Spleen (tissue), 11 donors: ENCODE results near the gene OTX2. TPM values are rescaled to one million over a fixed set of nuclear protein-coding genes. Genes with fewer than 3 reads are reported as not detected.

Experiments
- DNase-seq: peaks from one replicate; pipeline ENCODE4 v3.0.0-alpha.2; 2020
- H3K27ac ChIP-seq, 8 donors: fragments of 200-600 bp; sonication (generic) in 7 of 8; 1 replicate in 4 of 8; 2 replicates in 4 of 8; pipeline versions ENCODE4 v1.5.0 to v1.8.0; 2016 to 2021; ENCODE audit warnings: inconsistent platforms in 4 of 8, mild to moderate bottlenecking in 4 of 8, moderate library complexity in 1 of 8
- H3K27me3 ChIP-seq, 7 donors: fragments of 200-600 bp; sonication (generic) in 6 of 7; replicated peaks in 1 of 7; 1 replicate in 4 of 7; 2 replicates in 3 of 7; pipeline versions ENCODE4 v1.5.0 to v1.8.0; 2016 to 2021; ENCODE audit warnings: inconsistent platforms in 3 of 7, mild to moderate bottlenecking in 1 of 7
- H3K36me3 ChIP-seq, 6 donors: fragments of 200-600 bp; sonication (generic) in 5 of 6; 1 replicate in 4 of 6; 2 replicates in 2 of 6; pipeline versions ENCODE4 v1.5.0 to v1.8.0; 2016 to 2021; ENCODE audit warnings: inconsistent platforms in 2 of 6
- H3K4me1 ChIP-seq, 6 donors: fragments of 200-600 bp; sonication (generic) in 5 of 6; 1 replicate in 3 of 6; 2 replicates in 3 of 6; pipeline versions ENCODE4 v1.5.0 to v1.8.0; 2016 to 2021; ENCODE audit warnings: inconsistent platforms in 3 of 6
- H3K4me3 ChIP-seq, 8 donors: fragments of 200-600 bp; sonication (generic) in 7 of 8; 1 replicate in 4 of 8; 2 replicates in 4 of 8; pipeline versions ENCODE4 v1.5.0 to v1.8.0; 2016 to 2021; ENCODE audit warnings: inconsistent platforms in 4 of 8, mild to moderate bottlenecking in 4 of 8, moderate library complexity in 2 of 8
- H3K9me3 ChIP-seq, 8 donors: fragments of 200-600 bp; sonication (generic) in 7 of 8; 1 replicate in 4 of 8; 2 replicates in 4 of 8; pipeline versions ENCODE4 v1.5.0 to v1.8.0; 2016 to 2021; ENCODE audit warnings: inconsistent platforms in 4 of 8
- POLR2A ChIP-seq, 3 donors: fragments of 450-650 bp; IDR thresholded peaks; one replicate each; pipeline ENCODE4 v1.5.1; 2017; ENCODE audit warnings: antibody characterized with exemption in 3 of 3, mild to moderate bottlenecking in 1 of 3
- POLR2AphosphoS5 ChIP-seq, 3 donors: sonication (generic); formaldehyde crosslinking; IDR thresholded peaks; one replicate each; pipeline ENCODE4 v1.5.1; 2017; ENCODE audit warnings: antibody characterized with exemption in 3 of 3
- WGBS, 5 donors: extraction: QIAGEN DNeasy Blood & Tissue Kit in 3 of 5; methylation state at CpG; one replicate each; pipeline versions ENCODE4 v1.1.5 to v1.1.7; 2013 to 2018; 5-methylcytosine and 5-hydroxymethylcytosine counted together
- intact Hi-C: fragments of 100-400 bp; cut with DNase I; formaldehyde crosslinking; loops from one replicate; pipeline ENCODE4 v1.15.0; 2023; ENCODE audit warnings: low total_unique reads
- polyA plus RNA-seq, 3 donors: library from polyadenylated mRNA; stranded (reverse); fragments of 200-250 nt; gene quantifications; one replicate each; pipeline ENCODE4 v1.2.1, GENCODE V29; 2013
- total RNA-seq, 7 donors: library from RNA; depleted of rRNA in 3 of 7; stranded (reverse); fragments of >200 nt in 3 of 7; fragmentation: NEBNext Ultra II Directional in 4 of 7; extraction: Animal tissue kit (Norgen Biotek cat#: 25700) in 4 of 7; gene quantifications; one replicate each; pipeline versions ENCODE4 v1.1.0 to v1.2.1, GENCODE V29; 2016 to 2021
- TF ChIP-seq, protein P1 (sequence below), 11 experiments: fragments of 200-600 bp in 7 of 11; fragments of 450-650 bp in 4 of 11; sonication (generic) in 4 of 11; IDR thresholded peaks in 8 of 11; conservative IDR thresholded peaks in 3 of 11; 1 replicate in 7 of 11; 2 replicates in 4 of 11; pipeline versions ENCODE4 v1.4.0 to v1.8.0; 2016 to 2021; ENCODE audit warnings: antibody characterized with exemption in 11 of 11, inconsistent platforms in 4 of 11, mild to moderate bottlenecking in 1 of 11
- donor health status: healthy with polysubstance abuse.
- donor health status: DM: no; HTN: no; CAD: no; lungs with moderate emphysema.
- donor health status: DM: no; HTN: no; CAD: no.
- donor health status: Bipolar disorder and iron deficiency.
- donor health status: healthy.
- donor health status: DM: no; HTN: no; CAD: no.
- donor health status: DM: yes; HTN: yes; CAD: no.

The OTX2 gene
- total and polyA plus RNA-seq, 10 donors, result not detected

DNA sequence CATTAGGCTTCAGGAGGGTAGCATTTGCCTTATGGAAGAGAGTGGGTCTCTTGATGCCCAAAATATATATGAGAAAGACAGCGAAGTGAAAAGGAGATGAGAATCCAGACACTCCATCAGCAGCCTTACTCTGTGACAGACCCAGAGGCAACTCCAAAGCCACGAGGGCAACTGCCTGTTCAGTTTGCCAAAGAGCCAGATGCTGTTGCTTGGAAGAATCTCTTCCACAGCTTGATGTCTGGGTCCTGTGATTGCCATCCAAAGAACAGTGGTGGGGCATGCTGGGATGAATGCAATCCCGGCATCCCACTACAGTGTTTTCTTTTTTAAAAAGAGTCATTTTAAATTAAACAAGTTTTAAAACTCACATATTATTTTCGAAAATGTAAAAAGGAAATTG, 10.9 kb upstream of the OTX2 start:
- no peaks in the 10 kb centered on the region for H3K36me3 ChIP-seq
- H3K27me3 ChIP-seq, result peaks cover 4 to 67% (median 36%) of the 10 kb centered on the region in 7 donors
- peaks cover 0 to 8% (median 0%) of the 10 kb centered on the region in 6 donors for H3K4me1 ChIP-seq
- H3K9me3 ChIP-seq, result no peaks in the 10 kb centered on the region
- WGBS, 5 donors, result 58 to 67% (median 58%) methylated on average over 4 of the region's 4 CpGs
- H3K27ac ChIP-seq, result no peak overlapping the region
- H3K4me3 ChIP-seq, result no peak overlapping the region
- intact Hi-C loops, result no loop called here
- TF ChIP-seq, protein P1, sequence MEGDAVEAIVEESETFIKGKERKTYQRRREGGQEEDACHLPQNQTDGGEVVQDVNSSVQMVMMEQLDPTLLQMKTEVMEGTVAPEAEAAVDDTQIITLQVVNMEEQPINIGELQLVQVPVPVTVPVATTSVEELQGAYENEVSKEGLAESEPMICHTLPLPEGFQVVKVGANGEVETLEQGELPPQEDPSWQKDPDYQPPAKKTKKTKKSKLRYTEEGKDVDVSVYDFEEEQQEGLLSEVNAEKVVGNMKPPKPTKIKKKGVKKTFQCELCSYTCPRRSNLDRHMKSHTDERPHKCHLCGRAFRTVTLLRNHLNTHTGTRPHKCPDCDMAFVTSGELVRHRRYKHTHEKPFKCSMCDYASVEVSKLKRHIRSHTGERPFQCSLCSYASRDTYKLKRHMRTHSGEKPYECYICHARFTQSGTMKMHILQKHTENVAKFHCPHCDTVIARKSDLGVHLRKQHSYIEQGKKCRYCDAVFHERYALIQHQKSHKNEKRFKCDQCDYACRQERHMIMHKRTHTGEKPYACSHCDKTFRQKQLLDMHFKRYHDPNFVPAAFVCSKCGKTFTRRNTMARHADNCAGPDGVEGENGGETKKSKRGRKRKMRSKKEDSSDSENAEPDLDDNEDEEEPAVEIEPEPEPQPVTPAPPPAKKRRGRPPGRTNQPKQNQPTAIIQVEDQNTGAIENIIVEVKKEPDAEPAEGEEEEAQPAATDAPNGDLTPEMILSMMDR (IDR thresholded peaks at IDR 0.05 in 8 of 11, conservative IDR thresholded peaks at IDR 0.05 in 3 of 11), result no peak
- TF ChIP-seq POLR2AphosphoS5 (IDR thresholded peaks at IDR 0.05) (no peak), POLR2A (IDR thresholded peaks at IDR 0.05) (no peak)
- no peak for DNase-seq

DNA sequence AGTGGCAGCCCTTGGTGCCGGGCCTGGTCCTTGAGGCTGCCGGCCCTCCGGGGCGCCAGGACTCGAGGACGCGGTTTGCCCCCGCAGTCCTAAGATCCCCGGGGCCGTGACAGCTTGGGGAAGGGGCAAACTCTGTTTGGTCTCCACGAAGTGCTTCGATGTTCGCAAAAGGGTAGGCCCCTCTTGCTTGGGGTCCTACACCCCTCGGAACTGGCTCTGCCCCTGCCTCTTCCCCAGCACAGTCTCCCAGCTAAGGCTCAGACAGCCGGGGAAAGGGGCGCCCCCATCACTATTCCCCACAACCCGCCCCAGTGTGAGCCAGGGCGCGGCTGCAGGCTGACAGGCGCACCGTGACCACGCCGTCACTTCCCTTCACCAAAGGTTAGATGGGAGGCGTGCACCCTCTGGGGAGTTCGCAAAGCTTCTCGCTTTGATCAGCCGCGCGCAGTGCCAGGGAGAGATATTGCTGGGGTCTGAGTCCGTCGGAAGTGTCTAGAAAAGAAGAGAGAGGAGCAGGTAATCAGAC, 7.2 kb upstream of the OTX2 start:
- Histone ChIP-seq H3K36me3 (no peaks in the 10 kb centered on the region), H3K4me1 (peaks cover 0 to 8% (median 0%) of the 10 kb centered on the region in 6 donors), H3K4me3 (no peak overlapping the region), H3K27me3 (peaks cover 4 to 94% (median 72%) of the 10 kb centered on the region in 7 donors), H3K27ac (no peak overlapping the region), H3K9me3 (no peaks in the 10 kb centered on the region)
- DNase-seq, result no peak
- intact Hi-C loops, result no loop called here
- WGBS, 5 donors, result 4 to 8% (median 5%) methylated on average over 15 to 31 of the region's 31 CpGs
- TF ChIP-seq, protein P1 (IDR thresholded peaks at IDR 0.05 in 8 of 11, conservative IDR thresholded peaks at IDR 0.05 in 3 of 11), result no peak
- TF ChIP-seq POLR2AphosphoS5 (IDR thresholded peaks at IDR 0.05) (no peak), POLR2A (IDR thresholded peaks at IDR 0.05) (no peak)

DNA sequence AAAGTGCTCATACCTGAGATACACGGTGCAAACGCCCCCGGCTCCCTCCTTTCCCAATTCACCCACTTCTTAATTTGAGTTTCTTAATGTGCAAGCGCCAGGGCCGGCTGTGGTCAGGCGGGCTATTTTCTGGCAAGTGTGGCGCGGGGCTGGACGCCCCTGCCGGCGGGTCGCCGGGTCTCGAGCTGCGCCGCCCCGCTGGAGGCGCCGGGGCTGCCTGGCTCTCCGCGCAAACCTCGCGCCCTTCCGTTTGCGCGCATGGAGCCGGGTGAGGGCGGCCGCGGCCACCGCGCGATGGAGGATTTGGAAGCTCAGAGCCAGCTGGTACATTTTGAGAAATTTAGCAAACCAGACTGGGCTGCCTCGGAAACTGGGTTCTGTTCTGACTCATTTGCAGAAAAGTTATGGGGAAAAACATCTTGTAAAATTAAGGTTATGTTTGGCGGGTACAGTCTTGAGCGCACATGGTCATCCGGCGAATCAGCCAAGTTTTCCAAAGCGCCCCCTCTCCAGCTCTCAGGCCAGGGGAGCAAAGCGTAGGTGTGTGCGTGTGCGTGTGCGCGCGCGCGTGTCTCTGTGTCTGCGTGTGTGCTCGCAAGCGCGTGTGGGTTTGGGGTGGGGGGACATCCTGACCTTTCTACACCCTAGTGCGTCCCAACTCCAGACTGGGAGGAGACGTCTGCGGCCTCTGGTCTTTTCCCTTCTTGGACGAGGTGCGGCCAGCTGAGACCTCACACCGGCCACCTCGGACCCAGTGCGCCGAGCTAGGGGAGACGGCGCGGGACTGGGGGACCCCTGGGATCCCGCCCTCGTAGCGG, 6.5 kb upstream of the OTX2 start:
- intact Hi-C loops, result no loop called here
- TF ChIP-seq POLR2A (IDR thresholded peaks at IDR 0.05) (no peak), POLR2AphosphoS5 (IDR thresholded peaks at IDR 0.05) (no peak)
- TF ChIP-seq, protein P1 (IDR thresholded peaks at IDR 0.05 in 8 of 11, conservative IDR thresholded peaks at IDR 0.05 in 3 of 11), result no peak
- Histone ChIP-seq H3K9me3 (no peaks in the 10 kb centered on the region), H3K27me3 (peaks cover 4 to 94% (median 78%) of the 10 kb centered on the region in 7 donors), H3K4me3 (no peak overlapping the region), H3K27ac (no peak overlapping the region), H3K36me3 (no peaks in the 10 kb centered on the region), H3K4me1 (peaks cover 0 to 8% (median 0%) of the 10 kb centered on the region in 6 donors)
- WGBS, 5 donors, result 4 to 10% (median 5%) methylated on average over 42 to 66 of the region's 66 CpGs
- no peak for DNase-seq

DNA sequence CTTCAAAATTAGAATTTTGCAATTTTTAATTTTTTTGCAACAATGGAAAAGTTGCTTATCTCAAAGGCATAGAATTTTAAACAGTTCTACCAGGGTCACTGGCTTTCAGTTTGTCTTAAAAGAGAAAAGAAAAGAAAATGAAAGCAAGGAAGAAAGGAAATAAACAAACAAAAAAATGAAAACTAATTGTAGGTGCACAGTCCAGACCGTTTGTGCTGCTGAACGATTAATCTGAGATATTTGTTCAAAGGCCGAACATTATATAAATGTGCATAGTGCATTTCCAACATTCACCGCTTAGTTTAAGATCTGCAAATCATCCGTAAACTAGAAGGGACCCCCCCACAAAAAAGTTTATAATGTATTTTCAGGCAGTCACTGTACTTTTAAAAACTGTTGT, 5.5 kb upstream of the OTX2 start:
- intact Hi-C loops, result no loop called here
- no peak for DNase-seq
- WGBS, 5 donors, result 12 to 18% (median 16%) methylated on average over 5 of the region's 5 CpGs
- TF ChIP-seq POLR2AphosphoS5 (IDR thresholded peaks at IDR 0.05) (no peak), POLR2A (IDR thresholded peaks at IDR 0.05) (no peak)
- TF ChIP-seq, protein P1 (IDR thresholded peaks at IDR 0.05 in 8 of 11, conservative IDR thresholded peaks at IDR 0.05 in 3 of 11), result no peak
- Histone ChIP-seq H3K4me1 (peaks cover 0 to 8% (median 0%) of the 10 kb centered on the region in 6 donors), H3K9me3 (no peaks in the 10 kb centered on the region), H3K27me3 (peaks cover 4 to 96% (median 84%) of the 10 kb centered on the region in 7 donors), H3K36me3 (no peaks in the 10 kb centered on the region), H3K27ac (no peak overlapping the region), H3K4me3 (no peak overlapping the region)
